NT2/D1 (cell line): ENCODE data around the gene PPP1R3G.

Source experiments
- DNase-seq: peaks from one replicate; pipeline ENCODE4 v3.0.0-alpha.2; 2011; ENCODE audit warnings: low read depth, low spot score
- H3K27me3 ChIP-seq: 2 replicates; pipeline ENCODE4 v1.6.0; 2011; ENCODE audit warnings: mild to moderate bottlenecking; ENCODE audit not compliant: insufficient read length, insufficient read depth
- H3K36me3 ChIP-seq: 2 replicates; pipeline ENCODE4 v1.6.1; 2011; ENCODE audit warnings: mild to moderate bottlenecking, low read length, mixed read lengths; ENCODE audit not compliant: insufficient read depth, insufficient read length
- H3K4me1 ChIP-seq: 2 replicates; pipeline ENCODE4 v1.5.1; 2011; ENCODE audit not compliant: insufficient read depth, insufficient read length
- H3K4me3 ChIP-seq: 2 replicates; pipeline ENCODE4 v1.5.1; 2011; ENCODE audit warnings: low read depth; ENCODE audit not compliant: insufficient read length
- H3K9ac ChIP-seq: 2 replicates; pipeline ENCODE4 v1.6.0; 2011; ENCODE audit warnings: low read depth; ENCODE audit not compliant: insufficient read length
- H3K9me3 ChIP-seq: 2 replicates; pipeline ENCODE4 v1.5.1; 2011; ENCODE audit warnings: mild to moderate bottlenecking, low read length; ENCODE audit not compliant: insufficient read depth
- SUZ12 ChIP-seq: IDR thresholded peaks from 2 replicates; pipeline ENCODE4 v1.6.1; 2011; ENCODE audit not compliant: insufficient read length, insufficient read depth; ENCODE audit errors: extremely low read depth
- YY1 ChIP-seq: IDR thresholded peaks from 2 replicates; pipeline ENCODE4 v1.6.1; 2011; ENCODE audit not compliant: insufficient read length, insufficient read depth
- ZNF274 ChIP-seq: IDR thresholded peaks from 2 replicates; pipeline ENCODE4 v1.6.1; 2011; ENCODE audit warnings: mild to moderate bottlenecking, low read depth, low read length

PPP1R3G gene

GRCh38 chr6:5094327-5094726 is 9.2 kb downstream of the PPP1R3G start:
- H3K9ac ChIP-seq, result no peak overlapping the region
- no peaks in the 10 kb centered on the region for H3K4me1 ChIP-seq
- H3K36me3 ChIP-seq, result no peaks in the 10 kb centered on the region
- no peak overlapping the region for H3K4me3 ChIP-seq
- no peak for DNase-seq
- H3K9me3 ChIP-seq, result no peaks in the 10 kb centered on the region
- TF ChIP-seq ZNF274 (no peak), SUZ12 (no peak), YY1 (no peak)
- H3K27me3 ChIP-seq, result no peaks in the 10 kb centered on the region

DNA sequence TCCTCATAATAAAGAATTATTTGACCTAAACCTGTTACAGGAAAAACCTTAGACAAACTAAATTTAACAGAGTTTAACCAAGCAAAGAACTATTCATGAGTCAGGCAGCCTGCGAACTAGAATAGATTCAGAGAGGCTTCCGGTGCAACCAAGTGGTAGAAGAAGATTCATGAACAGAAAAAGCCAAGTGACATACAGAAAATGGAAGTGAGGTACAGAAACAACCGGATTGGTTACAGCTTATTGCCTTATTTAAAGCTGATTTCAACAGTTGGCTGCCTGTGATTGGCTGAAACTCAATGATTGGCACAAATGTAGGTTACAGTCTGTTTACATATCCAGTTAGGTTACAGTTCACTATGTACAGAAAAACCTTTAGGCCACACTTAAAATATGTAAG is 10.1 kb downstream of the PPP1R3G start:
- no peaks in the 10 kb centered on the region for H3K36me3 ChIP-seq
- no peak overlapping the region for H3K9ac ChIP-seq
- H3K4me1 ChIP-seq, result no peaks in the 10 kb centered on the region
- no peaks in the 10 kb centered on the region for H3K9me3 ChIP-seq
- no peak for TF ChIP-seq ZNF274
- TF ChIP-seq YY1, result no peak
- TF ChIP-seq SUZ12, result no peak
- H3K27me3 ChIP-seq, result no peaks in the 10 kb centered on the region
- no peak overlapping the region for H3K4me3 ChIP-seq
- DNase-seq, result no peak

DNA sequence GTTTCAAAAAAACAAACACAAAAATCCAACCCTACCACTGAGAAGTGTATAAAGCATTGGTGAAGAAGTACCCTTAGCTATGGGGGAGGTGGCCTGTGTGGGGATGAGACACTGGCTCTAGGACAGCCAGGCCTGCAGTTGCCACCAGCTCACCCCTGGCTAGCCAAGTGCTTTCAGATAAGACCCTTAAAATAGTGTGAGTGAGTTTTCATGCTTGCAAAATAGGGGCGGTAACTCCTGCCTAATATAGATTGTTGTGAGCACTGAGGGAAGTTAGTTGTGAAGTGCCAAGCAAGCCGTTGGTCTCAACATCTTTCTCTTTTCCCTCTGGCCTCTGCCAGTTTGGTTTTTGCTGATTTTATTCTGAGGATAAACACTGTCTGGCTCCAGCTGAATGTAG is 11.3 kb downstream of the PPP1R3G start:
- TF ChIP-seq YY1 (no peak), ZNF274 (no peak), SUZ12 (no peak)
- Histone ChIP-seq H3K4me3 (no peak overlapping the region), H3K27me3 (no peaks in the 10 kb centered on the region), H3K9ac (no peak overlapping the region), H3K9me3 (no peaks in the 10 kb centered on the region), H3K36me3 (no peaks in the 10 kb centered on the region), H3K4me1 (no peaks in the 10 kb centered on the region)
- DNase-seq, result no peak

DNA sequence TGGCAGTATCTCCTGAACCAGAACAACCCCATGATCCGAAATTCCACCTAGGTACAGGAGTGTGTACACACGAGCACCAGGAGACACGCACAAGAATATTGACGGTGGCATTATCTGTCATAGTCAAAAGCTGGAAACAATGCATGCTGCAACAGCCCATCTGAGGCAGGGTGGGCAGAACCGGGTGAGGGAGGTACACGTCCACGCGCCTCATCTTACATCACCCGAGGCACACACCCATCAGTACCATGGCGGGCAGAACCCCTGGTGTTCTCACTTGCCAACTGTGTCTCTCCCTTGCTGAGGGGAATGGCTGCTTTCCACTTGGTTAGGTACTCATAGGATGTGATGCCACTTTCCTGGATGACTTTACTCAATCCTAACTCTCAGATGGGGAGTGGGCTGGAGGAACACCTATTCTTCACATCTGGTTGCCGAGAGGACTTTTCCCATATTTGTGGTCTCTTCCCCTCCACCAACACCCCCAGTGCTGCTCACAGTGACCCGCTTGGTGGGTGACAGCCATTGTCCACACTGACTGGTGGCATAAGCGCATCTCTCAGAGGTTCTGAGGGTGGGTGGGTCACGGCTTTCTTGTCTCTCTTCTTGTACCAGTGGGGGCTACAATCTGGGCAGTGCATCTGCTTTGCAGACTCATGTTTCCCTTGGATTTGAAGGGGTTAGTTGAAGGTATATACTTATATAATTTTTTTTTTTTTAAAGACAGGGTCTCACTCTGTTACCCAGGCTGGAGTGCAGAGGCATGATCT is 13.5 kb downstream of the PPP1R3G start:
- Histone ChIP-seq H3K4me3 (no peak overlapping the region), H3K9ac (no peak overlapping the region), H3K4me1 (no peaks in the 10 kb centered on the region), H3K36me3 (no peaks in the 10 kb centered on the region), H3K27me3 (no peaks in the 10 kb centered on the region), H3K9me3 (no peaks in the 10 kb centered on the region)
- no peak for TF ChIP-seq ZNF274
- TF ChIP-seq SUZ12, result no peak
- TF ChIP-seq YY1, result no peak
- DNase-seq, result no peak

GRCh38 chr6:5099537-5099936 is 14.4 kb downstream of the PPP1R3G start:
- Histone ChIP-seq H3K9me3 (no peaks in the 10 kb centered on the region), H3K4me3 (no peak overlapping the region), H3K9ac (no peak overlapping the region), H3K4me1 (no peaks in the 10 kb centered on the region), H3K27me3 (no peaks in the 10 kb centered on the region), H3K36me3 (no peaks in the 10 kb centered on the region)
- DNase-seq, result no peak
- no peak for TF ChIP-seq SUZ12
- no peak for TF ChIP-seq YY1
- TF ChIP-seq ZNF274, result no peak

GRCh38 chr6:5100806-5101205 is 15.7 kb downstream of the PPP1R3G start:
- Histone ChIP-seq H3K36me3 (no peaks in the 10 kb centered on the region), H3K27me3 (no peaks in the 10 kb centered on the region), H3K4me3 (no peak overlapping the region), H3K4me1 (no peaks in the 10 kb centered on the region), H3K9me3 (no peaks in the 10 kb centered on the region), H3K9ac (no peak overlapping the region)
- TF ChIP-seq SUZ12 (no peak), YY1 (no peak), ZNF274 (no peak)
- no peak for DNase-seq

DNA sequence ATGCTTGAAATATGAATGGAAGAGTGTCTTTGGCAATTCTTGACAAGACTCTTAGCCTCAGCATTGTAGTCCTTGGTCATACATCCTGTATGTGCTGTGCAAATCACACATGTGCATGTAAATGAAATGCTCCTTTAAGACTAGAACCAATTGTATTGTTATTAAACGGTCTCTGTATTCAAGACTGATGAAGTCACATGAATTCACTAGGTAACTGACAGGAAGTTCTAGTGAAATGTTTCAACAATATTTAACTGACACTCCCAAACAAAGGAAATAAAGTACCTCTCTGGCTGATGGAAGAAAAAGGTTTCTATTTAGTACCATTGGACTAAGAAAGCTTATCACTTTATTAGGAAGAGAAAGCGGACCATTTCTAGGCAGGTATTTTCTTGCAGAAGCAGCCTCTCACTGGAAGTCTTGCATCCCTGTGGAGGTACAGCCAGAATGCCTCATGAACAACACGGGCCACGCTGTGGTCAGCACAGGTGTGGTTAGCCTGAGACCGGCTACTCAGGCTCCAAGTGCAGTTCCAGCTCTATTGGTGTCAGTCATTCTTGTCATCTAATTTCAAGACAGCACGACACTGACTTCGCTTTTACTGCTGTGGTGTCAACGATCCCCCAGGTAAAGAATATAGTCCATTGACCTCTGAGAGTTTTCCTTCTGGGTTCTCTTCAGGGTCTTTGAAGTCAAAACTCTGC is 17.3 kb downstream of the PPP1R3G start:
- no peak for DNase-seq
- TF ChIP-seq SUZ12 (no peak), YY1 (no peak), ZNF274 (no peak)
- Histone ChIP-seq H3K36me3 (no peaks in the 10 kb centered on the region), H3K27me3 (no peaks in the 10 kb centered on the region), H3K4me3 (no peak overlapping the region), H3K9ac (no peak overlapping the region), H3K4me1 (no peaks in the 10 kb centered on the region), H3K9me3 (no peaks in the 10 kb centered on the region)
